T1000 (cell line): ENCODE data around the gene OLFM2.
A peak's percentile ranks its signal among the peaks of the same experiment; 100 is the strongest.
"Not testable (repeated sequence)": the region's sequence is repeated elsewhere in the genome, so short reads cannot be mapped to it uniquely, and the experiment has no call there.

Experiments used
- DNase-seq: peaks from one replicate; lab custom pipeline; 2025; ENCODE audit warnings: mixed read lengths; lab: John Stamatoyannopoulos, UW

The OLFM2 gene

DNA sequence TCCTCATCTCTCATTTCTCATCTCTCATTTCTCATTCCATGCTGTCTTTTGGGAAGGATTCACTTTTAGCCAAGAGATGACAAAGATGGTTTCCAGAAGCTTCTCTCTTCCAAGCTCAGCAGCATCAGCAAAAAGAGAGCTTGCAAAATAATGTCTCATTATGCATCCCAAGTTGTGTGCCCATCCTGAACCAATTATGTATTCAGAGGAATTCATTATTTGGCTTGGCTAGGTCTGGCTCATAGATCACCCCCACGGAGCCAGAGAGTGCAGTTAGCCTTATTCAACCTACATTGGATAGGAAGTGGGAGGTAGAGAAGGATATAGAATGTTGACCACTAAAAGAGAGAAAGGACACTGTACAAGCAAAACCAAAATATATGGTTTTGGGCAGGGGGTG, 5.4 kb upstream of the OLFM2 start:
- no peak for DNase-seq

GRCh38 chr19:9941231-9941630, 4.9 kb upstream of the OLFM2 start:
- no peak for DNase-seq

GRCh38 chr19:9940778-9941177, 4.5 kb upstream of the OLFM2 start:
- no peak for DNase-seq

- DNase-seq, result no peak
Measured at GRCh38 chr19:9939301-9939913, 3.1 kb upstream of the OLFM2 start.

- DNase-seq, result no peak
Measured at GRCh38 chr19:9937001-9937411, 691 bp upstream of the OLFM2 start.

DNA sequence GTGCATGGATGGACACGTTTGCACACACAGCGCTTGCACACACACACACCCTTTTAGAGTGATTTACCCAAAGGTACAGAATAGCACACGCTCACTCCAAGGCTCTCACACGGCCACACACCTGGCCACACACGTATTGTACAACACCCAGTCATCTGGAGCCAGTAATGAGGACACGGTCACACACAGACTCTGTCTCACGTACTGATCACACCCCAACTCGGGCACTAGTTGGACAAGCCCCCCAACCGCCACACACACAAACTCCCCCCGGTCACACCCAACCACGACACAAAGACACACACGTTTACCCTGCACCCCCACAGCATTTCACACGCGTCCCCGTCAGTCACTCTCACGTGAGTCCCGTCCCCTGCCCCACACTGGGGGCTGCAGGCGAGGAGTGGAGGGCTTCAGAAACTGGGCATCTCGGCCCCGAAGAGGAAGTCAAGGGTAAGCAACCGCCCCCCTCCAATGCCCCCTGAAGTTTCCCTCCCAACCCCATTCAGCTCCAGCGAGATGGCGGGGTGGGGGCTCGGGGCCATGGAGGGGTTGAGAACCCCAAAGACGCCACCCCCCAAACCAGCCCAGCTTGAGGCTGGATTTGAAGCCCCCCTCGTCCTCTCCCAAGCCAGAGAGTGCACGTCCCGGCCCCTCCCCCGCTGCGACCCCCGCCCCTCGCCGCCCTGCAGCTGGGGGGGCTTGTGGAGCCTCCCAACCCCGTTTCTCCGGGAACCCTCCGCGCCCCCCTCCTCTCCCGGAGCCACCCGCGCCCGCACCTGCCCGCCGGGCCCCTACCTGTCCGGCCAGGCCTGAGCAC, 599 bp downstream of the OLFM2 start:
- DNase-seq, result no peak

GRCh38 chr19:9934132-9934950, 2.0 kb downstream of the OLFM2 start:
- peak; percentile 63 for DNase-seq

DNA sequence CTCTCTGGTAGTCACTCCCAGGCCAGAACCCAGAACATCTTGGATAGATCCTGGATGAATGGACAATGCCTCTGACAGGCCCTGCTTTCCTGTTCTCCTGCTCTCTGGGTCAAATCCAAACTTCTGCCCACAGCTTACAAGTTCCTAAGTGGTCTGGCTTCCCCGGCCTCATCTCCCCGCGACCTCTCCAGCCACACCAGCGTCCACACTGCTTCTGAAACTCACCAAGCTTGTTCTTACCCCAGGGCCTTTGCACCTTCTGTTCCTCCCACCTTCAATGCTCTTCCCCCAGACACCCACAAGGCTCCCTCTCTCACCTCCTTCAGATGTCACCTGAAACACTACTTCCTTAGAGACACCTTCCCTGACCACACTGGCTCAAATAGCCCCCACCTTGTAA, 3.5 kb downstream of the OLFM2 start:
- DNase-seq, result no peak

- DNase-seq, result no peak
Measured at GRCh38 chr19:9931629-9932028, 4.7 kb downstream of the OLFM2 start.

- DNase-seq, result no peak
Measured at GRCh38 chr19:9923440-9923839, 12.9 kb downstream of the OLFM2 start.

DNA sequence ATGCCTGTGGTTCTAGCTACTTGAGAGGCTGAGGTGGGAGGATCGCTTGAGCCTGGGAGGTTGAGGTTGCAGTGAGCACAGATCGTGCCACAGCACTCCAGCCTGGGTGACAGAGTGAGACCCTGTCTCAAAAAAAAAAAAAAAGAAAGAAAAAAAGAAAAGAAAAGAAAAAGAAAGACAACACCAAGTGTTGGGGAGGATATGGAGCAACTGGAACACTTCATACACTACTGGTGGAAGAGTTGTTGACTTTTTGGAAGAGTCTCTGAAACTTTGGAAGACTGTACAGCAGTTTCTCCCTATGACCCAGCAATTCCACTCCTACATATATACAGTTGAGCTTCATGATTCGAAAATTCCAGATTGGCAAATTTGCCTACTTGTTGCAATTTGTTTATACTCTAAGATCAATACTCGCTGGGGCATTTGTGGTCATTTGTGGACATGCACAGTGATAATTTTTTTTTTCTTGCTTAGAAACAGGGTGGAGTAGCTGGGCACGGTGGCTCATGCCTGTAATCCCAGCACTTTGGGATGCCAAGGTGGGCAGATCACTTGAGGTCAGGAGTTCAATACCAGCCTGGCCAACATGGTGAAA, 13.4 kb downstream of the OLFM2 start:
- DNase-seq, result not testable (repeated sequence)

DNA sequence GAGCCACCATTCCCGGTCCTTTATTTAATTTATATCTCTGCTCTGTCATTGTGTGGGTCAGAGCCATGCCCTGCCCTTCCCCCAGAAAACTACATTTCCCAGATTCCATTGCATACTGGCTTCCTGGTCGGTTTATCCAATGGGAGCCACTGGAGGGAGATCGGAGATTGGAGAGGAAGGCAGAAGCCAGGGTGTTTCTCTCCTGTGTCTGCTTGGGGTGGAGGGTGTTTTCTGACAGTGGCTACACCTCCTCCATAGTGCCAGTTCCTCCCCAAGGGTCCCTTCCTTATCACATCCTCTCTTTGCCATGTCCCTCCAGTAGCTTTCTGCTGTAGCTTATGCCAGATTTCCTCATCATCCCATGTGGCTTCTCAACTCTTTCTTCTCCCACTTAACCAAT, 19.0 kb downstream of the OLFM2 start:
- no peak for DNase-seq

DNA sequence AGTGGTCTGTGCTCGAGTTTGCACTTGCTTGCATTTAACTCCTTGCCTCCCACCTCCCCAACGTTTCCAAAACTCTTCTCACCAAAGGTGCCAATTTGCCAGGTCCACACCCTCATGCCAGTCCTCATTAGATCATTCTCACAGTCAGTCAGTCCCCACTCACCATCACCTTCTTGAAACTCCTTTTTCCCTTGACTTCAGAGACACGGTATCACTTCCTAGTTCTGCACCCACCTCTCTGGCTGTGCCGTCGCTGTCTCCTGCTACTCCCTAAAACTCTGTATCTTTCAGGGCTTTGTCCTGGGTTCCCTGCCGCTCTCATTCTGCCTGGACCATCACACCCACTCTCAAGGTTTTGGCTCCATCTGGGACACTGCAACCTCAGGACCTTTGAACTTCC, 19.6 kb downstream of the OLFM2 start:
- no peak for DNase-seq

DNA sequence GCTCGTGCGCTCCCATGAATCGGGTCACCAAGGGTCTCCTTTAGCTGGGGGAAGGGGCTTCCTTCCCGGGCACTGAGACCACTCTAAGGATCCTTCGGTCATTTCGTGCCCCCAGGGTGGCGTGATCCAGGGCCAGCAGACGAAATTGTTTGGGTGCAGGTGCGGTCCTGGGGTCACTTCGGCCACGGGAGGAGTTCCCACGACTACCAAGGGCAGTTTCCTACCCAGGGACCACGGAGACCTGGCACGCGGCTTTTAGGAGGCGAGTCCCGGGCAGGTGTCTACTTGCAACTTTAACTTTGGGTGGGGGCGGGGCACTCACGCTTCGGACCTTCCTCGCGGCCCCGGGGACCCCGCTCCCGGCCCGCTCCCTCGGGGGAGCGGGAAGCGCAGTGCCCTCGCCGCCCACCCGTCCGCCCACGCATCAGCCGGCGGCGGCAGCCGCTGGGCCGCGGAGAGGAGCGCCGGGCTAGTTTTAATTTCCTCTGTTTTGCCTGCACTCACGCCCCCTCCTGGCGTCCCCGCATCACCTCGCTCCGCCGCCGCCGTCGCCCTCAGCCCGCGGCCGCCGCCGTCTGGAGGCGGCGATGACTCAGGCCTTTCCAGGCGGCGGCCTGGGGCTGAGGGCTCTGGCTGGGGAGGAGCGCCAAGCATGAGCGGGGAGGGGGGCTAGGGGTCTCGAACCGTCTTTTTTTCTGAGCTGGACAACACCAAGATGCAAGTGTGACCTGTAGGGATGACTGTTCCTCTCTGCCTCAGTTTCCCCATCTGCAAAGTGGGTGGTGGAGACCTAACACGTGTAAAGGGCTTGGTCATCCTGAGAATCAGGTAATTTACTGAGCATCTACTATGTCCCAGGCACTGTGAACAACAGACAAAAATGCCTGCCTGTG, 21.8 kb downstream of the OLFM2 start:
- peak; percentile 8 for DNase-seq

DNA sequence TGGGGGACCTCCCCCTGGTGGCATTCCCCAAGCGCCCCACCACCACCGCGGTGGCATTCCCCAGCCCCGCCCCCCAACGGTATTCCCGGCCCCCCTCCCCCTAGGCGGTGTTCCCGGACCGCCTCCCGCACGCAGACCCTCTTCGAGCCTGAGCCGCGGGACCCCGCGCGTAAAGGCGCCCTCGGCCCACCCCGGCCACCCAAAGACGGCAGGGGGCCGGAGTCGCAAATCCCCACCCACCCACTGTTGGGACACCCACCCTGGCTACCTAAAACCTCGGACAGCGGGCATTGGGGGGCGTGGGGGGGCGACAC, 22.4 kb downstream of the OLFM2 start:
- no peak for DNase-seq

GRCh38 chr19:9913237-9914000, 22.9 kb downstream of the OLFM2 start:
- DNase-seq, result no peak

DNA sequence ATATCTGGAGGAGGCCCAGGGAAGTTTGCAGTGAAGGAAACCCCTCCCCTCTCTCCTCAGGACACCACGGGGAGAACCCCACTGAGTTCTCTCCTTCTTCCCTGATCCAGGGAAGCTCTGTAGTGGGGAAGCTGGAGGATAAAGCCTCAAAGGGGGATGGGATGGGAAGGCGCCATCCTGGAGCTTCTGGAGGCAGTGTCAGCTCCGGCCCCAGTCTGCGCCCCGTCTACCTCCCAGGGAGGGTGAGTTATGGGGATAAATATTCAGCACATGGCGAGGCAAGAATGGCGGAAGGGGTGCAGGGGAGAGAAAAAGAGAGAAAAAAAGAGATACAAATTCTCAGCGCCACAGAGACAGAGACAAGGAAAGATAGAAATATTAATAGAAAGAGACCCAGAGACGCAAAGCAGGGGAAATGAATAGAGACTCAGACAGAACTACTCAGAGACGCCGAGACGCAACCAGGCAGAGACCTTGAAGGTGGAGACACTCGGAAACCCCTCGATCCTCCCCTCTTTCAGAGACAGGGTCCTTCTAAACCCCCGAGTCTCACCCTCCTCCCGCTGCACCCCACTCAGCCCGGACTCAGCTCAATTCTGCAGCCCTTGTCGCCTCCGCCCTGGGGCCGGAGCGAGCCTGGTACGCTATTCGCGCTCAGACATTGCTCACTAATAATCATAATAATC, 23.6 kb downstream of the OLFM2 start:
- DNase-seq, result no peak

GRCh38 chr19:9911524-9912185, 24.7 kb downstream of the OLFM2 start:
- no peak for DNase-seq

- no peak for DNase-seq
Measured at GRCh38 chr19:9910625-9911024, 25.7 kb downstream of the OLFM2 start.

DNA sequence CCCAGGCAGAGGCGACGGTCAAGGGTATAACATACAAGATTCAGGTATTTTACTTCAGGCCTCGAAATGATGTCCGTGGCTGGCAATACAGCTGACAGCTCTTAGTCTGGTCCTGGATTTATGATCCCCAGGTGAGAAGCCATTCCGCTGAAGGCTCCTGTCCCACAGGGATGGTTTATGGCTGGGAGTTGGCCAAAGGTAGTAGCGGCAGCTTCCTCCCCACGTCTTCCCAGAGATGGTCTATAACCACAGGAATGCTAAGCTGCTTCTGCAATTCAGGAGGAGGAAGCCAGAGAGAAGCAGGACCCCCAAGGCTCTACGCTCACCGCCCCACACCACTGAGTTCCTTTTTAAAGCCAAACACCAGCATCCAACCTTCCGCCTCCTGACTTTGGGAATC, 27.1 kb downstream of the OLFM2 start:
- DNase-seq, result no peak
